B cell (primary cell): Measurements from ENCODE around the gene PCDH8. TPM values are rescaled to one million over a fixed set of nuclear protein-coding genes. Genes with fewer than 3 reads are reported as not detected.

Experiments
- ATAC-seq: fragments of 200-7000 bp; cut with Tn5 transposase; one replicate; pipeline ENCODE4 v1.10.0; 2021; ENCODE audit warnings: low read depth, mild to moderate bottlenecking, moderate number of reproducible peaks, moderate library complexity
- CTCF ChIA-PET: fragments of 350-600 bp; sonication (Branson Sonifier 250); formaldehyde crosslinking; loops from one replicate; lab custom pipeline; 2021; ENCODE audit warnings: antibody characterized with exemption, inconsistent platforms; lab: Charles Lee
- POLR2A ChIA-PET: fragments of 350-600 bp; sonication (Branson Sonifier 250); formaldehyde crosslinking; loops from one replicate; lab custom pipeline; 2021; ENCODE audit warnings: antibody characterized with exemption; lab: Charles Lee
- DNase-seq: peaks from one replicate; pipeline ENCODE4 v3.0.0; 2013
- H2AFZ ChIP-seq: 2 replicates; pipeline ENCODE4 v1.6.1; 2012; ENCODE audit warnings: mild to moderate bottlenecking, low read depth, low read length; ENCODE audit not compliant: insufficient read depth, poor library complexity, severe bottlenecking
- H3K27ac ChIP-seq, 2 donors: 1 replicate in 1 of 2; 2 replicates in 1 of 2; pipeline ENCODE4 v1.5.1; 2012 to 2013; ENCODE audit warnings: low read length in 2 of 2, mild to moderate bottlenecking in 2 of 2, moderate library complexity in 1 of 2
- H3K27me3 ChIP-seq, 4 experiments: fragments of 200-600 bp in 1 of 4; sonication (generic) in 1 of 4; replicated peaks in 1 of 4; 1 replicate in 2 of 4; 2 replicates in 2 of 4; pipeline versions ENCODE4 v1.6.1 to v1.7.0; 2013 to 2016; ENCODE audit warnings: low read length in 3 of 4, mild to moderate bottlenecking in 2 of 4, mixed read lengths in 1 of 4, moderate library complexity in 1 of 4; ENCODE audit not compliant: insufficient read depth in 4 of 4, control insufficient read depth in 3 of 4; ENCODE audit errors: control extremely low read depth in 1 of 4
- H3K36me3 ChIP-seq, 2 experiments: replicated peaks in 1 of 2; 1 replicate in 1 of 2; 2 replicates in 1 of 2; pipeline versions ENCODE4 v1.6.1 to v1.7.1; 2013; ENCODE audit warnings: low read length in 1 of 2; ENCODE audit not compliant: insufficient read depth in 2 of 2, control insufficient read depth in 1 of 2; ENCODE audit errors: control extremely low read depth in 1 of 2, extremely low read depth in 1 of 2
- H3K4me1 ChIP-seq, 2 donors: fragments of 200-600 bp in 1 of 2; sonication (generic) in 1 of 2; 1 replicate in 1 of 2; 2 replicates in 1 of 2; pipeline versions ENCODE4 v1.5.1 to v1.6.1; 2013 to 2017; ENCODE audit warnings: low read length in 2 of 2; ENCODE audit not compliant: control insufficient read depth in 2 of 2, insufficient read depth in 2 of 2
- H3K4me2 ChIP-seq: replicated peaks from 2 replicates; pipeline ENCODE3; 2012; ENCODE audit warnings: mild to moderate bottlenecking, low read depth, low read length; ENCODE audit not compliant: poor library complexity, severe bottlenecking
- H3K4me3 ChIP-seq, 5 experiments: fragments of 200-600 bp in 1 of 5; sonication (generic) in 1 of 5; 1 replicate in 3 of 5; 2 replicates in 2 of 5; pipeline versions ENCODE4 v1.5.1 to v1.7.0; 2011 to 2016; ENCODE audit warnings: low read length in 4 of 5, mild to moderate bottlenecking in 4 of 5, low read depth in 2 of 5, control low read depth in 1 of 5, moderate library complexity in 1 of 5; ENCODE audit not compliant: insufficient read depth in 1 of 5; ENCODE audit errors: control extremely low read depth in 1 of 5, extremely low read depth in 1 of 5
- H3K79me2 ChIP-seq: fragments of 200-600 bp; sonication (generic); one replicate; pipeline ENCODE4 v1.6.0; 2016; ENCODE audit warnings: low read length; ENCODE audit not compliant: control insufficient read depth, insufficient read depth
- H3K9ac ChIP-seq: fragments of 200-600 bp; sonication (generic); 2 replicates; pipeline ENCODE4 v1.6.1; 2017; ENCODE audit warnings: mild to moderate bottlenecking, low read length, moderate library complexity
- H3K9me3 ChIP-seq, 3 donors: one replicate each; pipeline versions ENCODE4 v1.6.1 to v1.7.1; 2013; ENCODE audit warnings: low read length in 2 of 3; ENCODE audit not compliant: control insufficient read depth in 2 of 3, insufficient read depth in 1 of 3; ENCODE audit errors: control extremely low read depth in 1 of 3
- H4K20me1 ChIP-seq: 2 replicates; pipeline ENCODE4 v1.6.0; 2012; ENCODE audit warnings: mild to moderate bottlenecking, low read length; ENCODE audit not compliant: insufficient read depth, control insufficient read depth, poor library complexity, severe bottlenecking
- H3K27ac Mint-ChIP-seq: one replicate; pipeline ENCODE4 v1.8.0; 2021; ENCODE audit warnings: mixed read lengths
- H3K27me3 Mint-ChIP-seq: one replicate; pipeline ENCODE4 v1.8.0; 2021; ENCODE audit warnings: mixed read lengths
- H3K4me1 Mint-ChIP-seq: one replicate; pipeline ENCODE4 v1.8.0; 2021; ENCODE audit warnings: mixed read lengths
- H3K4me3 Mint-ChIP-seq: one replicate; pipeline ENCODE4 v1.8.0; 2021; ENCODE audit warnings: mixed read lengths
- H3K9me3 Mint-ChIP-seq: one replicate; pipeline ENCODE4 v1.8.0; 2022; ENCODE audit warnings: mixed read lengths; ENCODE audit not compliant: insufficient read depth
- EZH2 ChIP-seq: IDR thresholded peaks from 2 replicates; pipeline ENCODE4 v1.6.1; 2012; ENCODE audit warnings: borderline replicate concordance, low read depth, mild to moderate bottlenecking, moderate library complexity, low read length; ENCODE audit not compliant: insufficient read depth, poor library complexity, severe bottlenecking
- WGBS: methylation state at CpG from one replicate; pipeline ENCODE4 v1.1.5; 2013; ENCODE audit warnings: missing lambda C conversion rate; ENCODE audit not compliant: insufficient coverage; 5-methylcytosine and 5-hydroxymethylcytosine counted together
- intact Hi-C: fragments of 100-400 bp; cut with micrococcal nuclease; formaldehyde crosslinking; loops from one replicate; pipeline ENCODE4 v1.10.0; 2022
- polyA plus RNA-seq: library from polyadenylated mRNA; depleted of rRNA; stranded (reverse); fragments of >200 nt; gene quantifications from 2 replicates; pipeline ENCODE4 v1.2.3, GENCODE V29; 2012
- total RNA-seq, 2 donors: library from RNA; stranded (reverse); fragments of 120-200 nt in 1 of 2; gene quantifications; 1 replicate in 1 of 2; 2 replicates in 1 of 2; pipeline versions ENCODE4 v1.2.3 to v1.2.4, GENCODE V29; 2013 to 2022
- TF ChIP-seq, protein P1 (sequence below): fragments of 200-600 bp; IDR thresholded peaks from one replicate; pipeline ENCODE4 v1.8.0; 2022; ENCODE audit warnings: antibody characterized with exemption, mild to moderate bottlenecking

PCDH8 gene
- total and polyA plus RNA-seq, 2 donors (not counting 1 experiment from before 2014, with no cell fraction given) = not detected

DNA sequence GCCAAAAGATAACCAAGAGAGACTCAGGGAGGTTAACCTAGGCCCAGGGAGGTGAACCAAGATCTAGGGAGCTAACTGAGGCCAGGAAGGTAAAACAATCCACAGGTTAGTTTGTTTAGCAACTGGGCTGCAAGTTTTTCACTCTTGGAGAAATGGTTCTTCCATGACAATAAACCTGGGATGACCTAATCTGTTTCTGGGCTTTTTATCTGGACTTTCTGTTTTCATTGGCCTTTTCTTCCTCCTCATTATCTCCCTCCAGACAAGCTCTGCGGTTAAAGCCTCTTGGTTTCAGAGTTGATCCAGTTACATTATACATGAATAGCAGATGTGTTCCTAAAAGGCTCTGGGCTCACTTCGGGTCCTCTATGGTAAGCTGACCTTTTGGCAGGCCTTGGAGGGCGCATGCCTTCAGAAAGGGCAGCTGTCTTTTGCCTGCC, 44.2 kb downstream of the PCDH8 start:
- 89% methylated on average over 2 of the region's 3 CpGs for WGBS
- H3K4me1 ChIP-seq = no peaks in the 10 kb centered on the region
- H3K79me2 ChIP-seq = no peaks in the 10 kb centered on the region
- no peaks in the 10 kb centered on the region for H3K36me3 ChIP-seq
- no peak for DNase-seq
- no peak overlapping the region for H3K4me3 ChIP-seq
- ATAC-seq = no peak
- Mint-ChIP-seq H3K27me3 (peaks cover 31% of the 10 kb centered on the region), H3K4me1 (no peaks in the 10 kb centered on the region), H3K4me3 (no peak overlapping the region), H3K9me3 (no peaks in the 10 kb centered on the region), H3K27ac (no peak overlapping the region)
- H3K9ac ChIP-seq = no peak overlapping the region
- no peak overlapping the region for H3K4me2 ChIP-seq
- ChIA-PET CTCF (no interaction called here), POLR2A (no interaction called here)
- H3K9me3 ChIP-seq = no peaks in the 10 kb centered on the region
- no peak for TF ChIP-seq EZH2
- TF ChIP-seq, protein P1, sequence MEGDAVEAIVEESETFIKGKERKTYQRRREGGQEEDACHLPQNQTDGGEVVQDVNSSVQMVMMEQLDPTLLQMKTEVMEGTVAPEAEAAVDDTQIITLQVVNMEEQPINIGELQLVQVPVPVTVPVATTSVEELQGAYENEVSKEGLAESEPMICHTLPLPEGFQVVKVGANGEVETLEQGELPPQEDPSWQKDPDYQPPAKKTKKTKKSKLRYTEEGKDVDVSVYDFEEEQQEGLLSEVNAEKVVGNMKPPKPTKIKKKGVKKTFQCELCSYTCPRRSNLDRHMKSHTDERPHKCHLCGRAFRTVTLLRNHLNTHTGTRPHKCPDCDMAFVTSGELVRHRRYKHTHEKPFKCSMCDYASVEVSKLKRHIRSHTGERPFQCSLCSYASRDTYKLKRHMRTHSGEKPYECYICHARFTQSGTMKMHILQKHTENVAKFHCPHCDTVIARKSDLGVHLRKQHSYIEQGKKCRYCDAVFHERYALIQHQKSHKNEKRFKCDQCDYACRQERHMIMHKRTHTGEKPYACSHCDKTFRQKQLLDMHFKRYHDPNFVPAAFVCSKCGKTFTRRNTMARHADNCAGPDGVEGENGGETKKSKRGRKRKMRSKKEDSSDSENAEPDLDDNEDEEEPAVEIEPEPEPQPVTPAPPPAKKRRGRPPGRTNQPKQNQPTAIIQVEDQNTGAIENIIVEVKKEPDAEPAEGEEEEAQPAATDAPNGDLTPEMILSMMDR = no peak
- H3K27ac ChIP-seq = no peak overlapping the region
- intact Hi-C loops = no loop called here
- H4K20me1 ChIP-seq = no peaks in the 10 kb centered on the region
- H3K27me3 ChIP-seq = peaks cover 0 to 3% (median 0%) of the 10 kb centered on the region in 4 experiments
- H2AFZ ChIP-seq = no peak overlapping the region

DNA sequence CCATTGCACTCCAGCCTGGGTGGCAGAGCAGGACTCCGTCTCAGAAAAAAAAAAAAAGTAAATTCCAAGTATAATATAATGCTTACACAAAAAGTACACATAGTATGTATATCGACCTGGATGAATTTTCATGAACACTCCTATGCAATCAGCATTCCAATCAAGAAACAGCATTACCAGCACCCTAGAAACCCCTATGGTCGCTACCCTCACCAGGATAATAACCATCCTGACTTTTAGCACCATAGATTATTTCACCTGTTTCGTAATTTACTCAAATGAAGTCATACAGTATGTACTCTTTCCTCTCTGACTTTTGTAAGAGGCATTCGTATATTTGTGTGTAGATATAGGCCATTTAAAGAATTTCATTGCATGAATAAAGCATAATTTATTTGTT, 47.6 kb downstream of the PCDH8 start:
- H3K27me3 ChIP-seq = peaks cover 0 to 3% (median 0%) of the 10 kb centered on the region in 4 experiments
- Mint-ChIP-seq H3K27me3 (peaks cover 34% of the 10 kb centered on the region), H3K4me1 (no peaks in the 10 kb centered on the region), H3K4me3 (no peak overlapping the region), H3K9me3 (no peaks in the 10 kb centered on the region), H3K27ac (no peak overlapping the region)
- ChIA-PET POLR2A (no interaction called here), CTCF (no interaction called here)
- H3K4me3 ChIP-seq = no peak overlapping the region
- H3K4me1 ChIP-seq = no peaks in the 10 kb centered on the region
- H2AFZ ChIP-seq = no peak overlapping the region
- no peaks in the 10 kb centered on the region for H3K9me3 ChIP-seq
- TF ChIP-seq EZH2 = no peak
- TF ChIP-seq, protein P1 = no peak
- H4K20me1 ChIP-seq = no peaks in the 10 kb centered on the region
- no peak overlapping the region for H3K4me2 ChIP-seq
- no peaks in the 10 kb centered on the region for H3K36me3 ChIP-seq
- WGBS = no CpG with 5 or more reads among the region's 5 CpGs
- no peak overlapping the region for H3K27ac ChIP-seq
- H3K9ac ChIP-seq = no peak overlapping the region
- ATAC-seq (no peak), DNase-seq (no peak)
- no peaks in the 10 kb centered on the region for H3K79me2 ChIP-seq
- intact Hi-C loops = no loop called here
